Hindlimb muscle (tissue), 1 donor: Measurements from ENCODE around the gene FBXL7. TPM values are rescaled to one million over a fixed set of nuclear protein-coding genes. Genes with fewer than 3 reads are reported as not detected.

ENCODE experiments used
- DNase-seq: peaks from one replicate; pipeline ENCODE4 v3.0.0-alpha.2; 2013
- polyA plus RNA-seq: library from polyadenylated mRNA; unstranded; fragments of 120-200 nt; gene quantifications from one replicate; pipeline ENCODE4 v1.2.1, GENCODE V29; 2013; ENCODE audit not compliant: insufficient read length

Gene FBXL7
- polyA plus RNA-seq, 1 donor, result 23.7 TPM

DNA sequence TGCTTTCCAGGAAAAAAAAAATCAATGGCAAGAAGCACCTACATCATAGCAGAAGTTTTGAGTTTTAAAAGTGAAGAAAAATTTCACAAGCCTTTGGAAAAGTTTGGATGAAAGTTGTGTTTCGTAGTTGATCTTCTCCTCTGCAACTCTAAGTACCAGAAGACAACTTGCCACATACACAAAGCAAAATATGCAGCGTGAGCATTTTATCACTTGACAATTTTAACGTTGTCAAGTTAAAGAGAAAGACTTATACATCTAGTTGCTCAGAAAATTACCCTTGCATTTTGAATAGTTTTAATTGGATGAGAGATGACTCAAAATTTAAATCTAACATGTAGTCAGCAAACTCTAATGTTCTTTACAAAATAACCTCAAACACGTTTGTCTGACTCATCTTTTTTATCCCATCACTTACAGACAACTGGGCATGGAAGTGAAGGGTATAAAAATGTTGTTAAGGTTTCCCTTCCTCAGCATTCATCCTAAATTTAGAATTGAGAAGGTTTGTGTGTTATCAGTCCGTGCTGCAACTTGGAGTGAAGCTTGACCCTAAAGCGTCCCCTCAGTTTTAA, 466.2 kb downstream of the FBXL7 start:
- no peak for DNase-seq

DNA sequence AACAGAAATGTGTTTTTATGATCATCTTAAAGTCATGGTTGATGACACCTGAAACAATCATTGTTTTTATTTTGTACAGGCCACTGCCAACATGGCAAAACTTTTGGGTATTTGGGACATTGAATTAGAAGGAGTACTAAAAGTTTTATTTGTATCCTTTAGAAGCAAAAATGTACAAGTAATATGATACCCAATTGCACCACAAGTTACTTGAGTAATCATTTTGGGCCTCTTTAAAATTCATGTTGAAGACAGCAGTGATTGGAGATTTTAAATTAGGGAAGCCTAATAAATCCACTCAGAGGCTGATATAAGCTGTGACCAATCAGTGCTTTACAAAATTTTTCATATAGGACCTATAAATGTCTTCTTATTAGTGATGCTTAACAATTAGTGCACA, 466.7 kb downstream of the FBXL7 start:
- no peak for DNase-seq

DNA sequence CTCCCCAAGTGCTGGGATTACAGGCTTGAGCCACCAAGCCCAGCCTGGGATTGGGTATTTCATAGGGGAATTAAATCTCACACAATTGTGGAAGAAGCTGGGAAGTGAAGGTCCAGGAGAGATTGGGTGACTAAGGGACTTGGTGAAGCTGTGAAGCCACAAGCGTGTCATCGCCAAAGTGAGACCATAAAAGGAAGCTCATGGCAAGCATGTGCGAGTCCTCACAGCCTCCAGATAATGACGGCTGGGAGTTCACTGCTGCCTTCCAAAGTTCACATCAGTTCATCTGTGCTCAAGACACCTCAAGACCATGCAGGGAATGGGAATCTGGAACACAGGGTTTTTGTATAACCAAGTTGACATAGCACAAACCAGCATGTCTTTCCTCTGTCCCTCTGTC, 469.0 kb downstream of the FBXL7 start:
- DNase-seq, result no peak

DNA sequence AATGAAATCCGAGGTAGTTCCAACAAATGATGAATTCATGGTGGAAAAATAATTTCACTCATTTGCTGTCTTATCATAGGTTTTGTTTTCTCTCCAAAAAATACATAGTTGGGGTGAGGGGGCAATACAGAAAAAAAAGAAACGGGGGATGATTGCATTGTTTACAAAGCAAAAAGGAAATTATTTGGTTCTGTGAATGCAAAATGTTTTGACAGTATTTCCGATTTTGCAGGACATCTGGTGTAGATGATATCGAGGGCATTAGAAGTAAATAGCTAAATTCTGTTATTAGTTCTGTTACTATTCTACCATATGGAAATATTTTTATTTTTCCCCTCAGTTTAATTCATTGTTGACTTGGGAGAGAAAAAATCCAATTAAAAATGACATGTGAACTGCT, 477.9 kb downstream of the FBXL7 start:
- DNase-seq, result no peak

DNA sequence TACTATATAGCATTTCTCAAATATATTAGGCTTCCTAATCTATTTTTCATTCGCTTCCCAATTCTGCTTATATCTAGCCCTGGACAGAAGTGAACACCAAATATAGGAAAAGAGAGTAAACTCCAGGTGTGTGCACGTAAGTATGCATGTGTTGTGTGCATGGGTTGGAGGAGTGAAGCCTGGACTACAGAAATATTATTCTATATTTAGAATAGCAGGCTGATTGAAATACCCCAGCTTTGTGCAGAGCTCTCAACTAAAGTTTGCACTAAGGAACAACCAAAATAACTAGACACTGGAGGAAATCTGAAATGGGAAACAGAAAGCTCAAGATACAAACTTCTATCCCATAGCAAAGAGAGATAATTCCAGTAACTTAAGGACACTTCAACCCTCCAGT, 480.9 kb downstream of the FBXL7 start:
- DNase-seq, result no peak

DNA sequence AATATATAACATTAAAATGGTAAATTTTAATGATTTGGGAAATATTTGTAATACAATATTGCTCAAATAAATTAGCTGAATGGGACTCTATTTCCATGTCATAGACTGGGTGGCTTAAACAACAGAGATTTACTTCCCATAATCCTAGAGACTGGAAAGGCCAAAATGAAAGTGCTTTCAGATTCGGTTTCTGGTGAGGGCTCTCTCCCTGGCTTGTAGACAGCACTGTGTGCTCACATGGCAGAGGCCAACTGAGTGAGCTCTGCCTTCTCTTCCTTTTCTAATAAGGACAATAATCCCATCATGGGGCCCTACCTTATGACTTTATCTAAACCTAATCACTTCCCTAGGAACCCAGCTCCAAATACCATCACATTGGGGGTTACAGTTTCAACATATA, 483.4 kb downstream of the FBXL7 start:
- no peak for DNase-seq
